GM23338 (cell line): ENCODE results near the gene SLC48A1.

ENCODE experiments used
- CREB1 ChIP-seq: fragments of 250-450 bp; sonication (Bioruptor Pico); IDR thresholded peaks from 2 replicates; pipeline ENCODE4 v1.5.0; 2020; ENCODE audit warnings: low read depth, mild to moderate bottlenecking, moderate library complexity
- CTCF ChIP-seq, 2 experiments: fragments of 200-600 bp in 1 of 2; sonication (generic) in 1 of 2; conservative IDR thresholded peaks; 2 replicates each; pipeline versions ENCODE4 v1.5.1 to v1.6.1; 2016 to 2017; ENCODE audit warnings: antibody characterized with exemption in 2 of 2, low read depth in 2 of 2, mild to moderate bottlenecking in 2 of 2, moderate library complexity in 1 of 2
- ETS1 ChIP-seq: IDR thresholded peaks from 2 replicates; pipeline ENCODE4 v1.6.1; 2016; ENCODE audit warnings: antibody characterized with exemption
- EZH2 ChIP-seq: fragments of 200-600 bp; sonication (generic); IDR thresholded peaks from one replicate; pipeline ENCODE4 v1.8.0; 2017; ENCODE audit warnings: antibody characterized with exemption, mild to moderate bottlenecking, low read depth; ENCODE audit not compliant: unreplicated experiment
- EZH2phosphoT487 ChIP-seq: fragments of 200-600 bp; sonication (generic); IDR thresholded peaks from one replicate; pipeline ENCODE4 v1.8.1; 2018; ENCODE audit warnings: antibody characterized with exemption; ENCODE audit not compliant: unreplicated experiment
- JUNB ChIP-seq: IDR thresholded peaks from one replicate; pipeline ENCODE4 v1.6.1; 2016; ENCODE audit warnings: antibody characterized with exemption; ENCODE audit not compliant: unreplicated experiment
- NANOG ChIP-seq: IDR thresholded peaks from 2 replicates; pipeline ENCODE4 v1.6.1; 2016; ENCODE audit warnings: antibody characterized with exemption, borderline replicate concordance
- POLR2AphosphoS5 ChIP-seq: IDR thresholded peaks from 2 replicates; pipeline ENCODE4 v1.6.1; 2016; ENCODE audit warnings: antibody characterized with exemption, low read depth
- REST ChIP-seq: IDR thresholded peaks from one replicate; pipeline ENCODE4 v1.6.1; 2018; ENCODE audit warnings: antibody characterized with exemption; ENCODE audit not compliant: unreplicated experiment
- STAT1 ChIP-seq: IDR thresholded peaks from one replicate; pipeline ENCODE4 v1.6.1; 2016; ENCODE audit warnings: antibody characterized with exemption; ENCODE audit not compliant: unreplicated experiment
- ZNF114 ChIP-seq: fragments of 250-450 bp; sonication (Bioruptor Pico); IDR thresholded peaks from 2 replicates; pipeline ENCODE4 v1.5.0; 2020; ENCODE audit warnings: mild to moderate bottlenecking, moderate library complexity
- ZNF331 ChIP-seq: fragments of 250-450 bp; sonication (Bioruptor Pico); IDR thresholded peaks from 2 replicates; pipeline ENCODE4 v1.5.0; 2020; ENCODE audit warnings: low read depth, mild to moderate bottlenecking, moderate library complexity

GRCh38 chr12:47736877-47737676 is 36.0 kb upstream of the SLC48A1 start:
- no peak for TF ChIP-seq CTCF (conservative IDR thresholded peaks at IDR 0.05; ENCODE audit: low read depth in 2 of 2)
- TF ChIP-seq ZNF331 (CRISPR knock-in tag): no peak
- no peak for TF ChIP-seq EZH2
- TF ChIP-seq REST: no peak
- no peak for TF ChIP-seq ZNF114 (CRISPR knock-in tag)
- no peak for TF ChIP-seq POLR2AphosphoS5
- TF ChIP-seq CREB1: no peak
- TF ChIP-seq EZH2phosphoT487: no peak
- TF ChIP-seq ETS1: no peak
- TF ChIP-seq NANOG: no peak
- no peak for TF ChIP-seq JUNB
- no peak for TF ChIP-seq STAT1
